Cerebellar nuclear complex (tissue), 1 donor: ENCODE data around the gene COL6A5.
"Not testable (repeated sequence)": the region's sequence is repeated elsewhere in the genome, so short reads cannot be mapped to it uniquely, and the experiment has no call there.

Experiments
- DNase-seq, 2 experiments: peaks; one replicate each; lab custom pipeline; 2025; lab: John Stamatoyannopoulos, UW

COL6A5 gene

GRCh38 chr3:130345487-130346079 is at the start of gene COL6A5:
Gene COL6A5, plus strand, starts transcription at chr3:130345672. Its CDS starts 27,967 bp downstream, at chr3:130373639.
- DNase-seq, result no peak

GRCh38 chr3:130299531-130299930 is 45.9 kb upstream of the COL6A5 start:
- DNase-seq, result no peak

- DNase-seq, result no peak
Measured at GRCh38 chr3:130300888-130301287, 44.6 kb upstream of the COL6A5 start.

- no peak for DNase-seq
Measured at GRCh38 chr3:130310109-130310508, 35.4 kb upstream of the COL6A5 start.

- DNase-seq, result no peak
Measured at GRCh38 chr3:130312374-130312773, 33.1 kb upstream of the COL6A5 start.

GRCh38 chr3:130316169-130316568 is 29.3 kb upstream of the COL6A5 start:
- no peak for DNase-seq

- DNase-seq, result no peak
Measured at GRCh38 chr3:130323503-130323902, 22.0 kb upstream of the COL6A5 start.

GRCh38 chr3:130340766-130341165 is 4.7 kb upstream of the COL6A5 start:
- DNase-seq, result no peak

GRCh38 chr3:130341388-130341787 is 4.1 kb upstream of the COL6A5 start:
- DNase-seq, result no peak

GRCh38 chr3:130341882-130342281 is 3.6 kb upstream of the COL6A5 start:
- DNase-seq, result no peak

- DNase-seq, result no peak
Measured at GRCh38 chr3:130342821-130343661, 2.4 kb upstream of the COL6A5 start.

- DNase-seq, result not testable (repeated sequence)
Measured at GRCh38 chr3:130348258-130348657, 2.8 kb downstream of the COL6A5 start.

- DNase-seq, result no peak
Measured at GRCh38 chr3:130354430-130354829, 9.0 kb downstream of the COL6A5 start.

- DNase-seq, result no peak
Measured at GRCh38 chr3:130374033-130374432, 28.6 kb downstream of the COL6A5 start.

- DNase-seq, result no peak
Measured at GRCh38 chr3:130374908-130375307, 29.4 kb downstream of the COL6A5 start.

GRCh38 chr3:130377960-130378676 is 32.6 kb downstream of the COL6A5 start:
- DNase-seq, result no peak

- no peak for DNase-seq
Measured at GRCh38 chr3:130378677-130379191, 33.3 kb downstream of the COL6A5 start.

- DNase-seq, result no peak
Measured at GRCh38 chr3:130379274-130379673, 33.8 kb downstream of the COL6A5 start.

GRCh38 chr3:130380398-130380797 is 34.9 kb downstream of the COL6A5 start:
- no peak for DNase-seq

GRCh38 chr3:130383424-130383823 is 38.0 kb downstream of the COL6A5 start:
- no peak for DNase-seq

GRCh38 chr3:130384476-130385025 is 39.1 kb downstream of the COL6A5 start:
- no peak for DNase-seq

GRCh38 chr3:130386604-130387263 is 41.3 kb downstream of the COL6A5 start:
- DNase-seq, result no peak
